Esophagus squamous epithelium (tissue), 4 donors: ENCODE data around the gene CCNH.

Source experiments
- CTCF ChIP-seq, 6 experiments: fragments of 450-650 bp in 4 of 6; fragments of 200-600 bp in 2 of 6; sonication (generic) in 2 of 6; IDR thresholded peaks; one replicate each; pipeline ENCODE4 v1.5.1; 2016 to 2019; ENCODE audit warnings: antibody characterized with exemption in 6 of 6, mild to moderate bottlenecking in 4 of 6, moderate library complexity in 4 of 6
- POLR2A ChIP-seq, 4 donors: fragments of 450-650 bp; IDR thresholded peaks; one replicate each; pipeline ENCODE4 v1.6.1; 2017; ENCODE audit warnings: antibody characterized with exemption in 4 of 4, mild to moderate bottlenecking in 4 of 4, moderate library complexity in 3 of 4

GRCh38 chr5:87411973-87412629 lies 629 bp downstream of the CCNH start:
- TF ChIP-seq CTCF (IDR thresholded peaks at IDR 0.05) (no peak), POLR2A (IDR thresholded peaks at IDR 0.05) (no peak)
